Fibroblast of the aortic adventitia (primary cell): ENCODE data around the gene GRIP2. TPM values are rescaled to one million over a fixed set of nuclear protein-coding genes. Genes with fewer than 3 reads are reported as not detected.
A peak's percentile ranks its signal among the peaks of the same experiment; 100 is the strongest.

Experiments used
- DNase-seq: peaks from one replicate; pipeline ENCODE4 v3.0.0-alpha.2; 2010; ENCODE audit warnings: low read depth
- H3K4me3 ChIP-seq: 2 replicates; pipeline ENCODE4 v1.5.1; 2011; ENCODE audit warnings: low read depth, mild to moderate bottlenecking, control low read depth, low read length, moderate library complexity
- total RNA-seq: library from RNA; depleted of rRNA; stranded (reverse); fragments of >200 nt; gene quantifications from 2 replicates; pipeline ENCODE4 v1.2.3, GENCODE V29; 2012; ENCODE audit warnings: low replicate concordance
- TF ChIP-seq, protein P1 (sequence below): IDR thresholded peaks from 2 replicates; pipeline ENCODE4 v1.5.1; 2011; ENCODE audit warnings: mild to moderate bottlenecking, low read length, control low read depth, inconsistent platforms; ENCODE audit not compliant: insufficient read depth

Gene GRIP2
- total RNA-seq, 1 donor, result 0.90 TPM

DNA sequence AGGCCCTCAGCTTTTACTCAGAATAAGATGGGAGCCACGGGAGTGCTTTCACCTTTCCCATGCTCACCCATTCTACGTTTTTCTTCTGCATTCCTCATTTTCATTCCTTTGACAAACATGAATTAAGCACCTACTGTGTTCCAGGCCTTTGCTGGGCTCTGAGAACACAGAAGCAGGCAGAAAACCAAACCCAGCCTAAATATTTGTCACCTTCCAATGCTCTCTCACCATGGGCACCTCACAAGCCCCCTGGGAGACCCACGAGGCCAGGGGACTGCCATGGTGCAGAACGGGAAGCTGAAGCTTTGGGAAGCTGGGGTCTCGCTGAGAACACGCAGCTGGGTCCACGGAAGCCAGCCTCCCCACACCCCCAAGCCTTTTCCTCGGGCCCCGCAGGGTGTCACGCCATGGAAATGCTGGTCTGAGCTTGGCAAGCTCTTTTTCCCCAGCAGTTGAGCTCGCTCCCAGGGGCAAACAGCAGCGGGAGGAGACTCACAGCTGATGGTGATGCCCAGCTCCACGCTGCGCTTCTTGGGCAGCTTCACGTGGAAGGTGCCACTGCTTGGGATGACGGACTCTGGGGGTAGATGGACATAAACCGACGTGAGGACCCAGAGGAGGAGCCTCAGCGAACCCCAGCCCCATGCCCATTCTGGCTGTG lies 27.7 kb downstream of the GRIP2 start:
- TF ChIP-seq, protein P1, sequence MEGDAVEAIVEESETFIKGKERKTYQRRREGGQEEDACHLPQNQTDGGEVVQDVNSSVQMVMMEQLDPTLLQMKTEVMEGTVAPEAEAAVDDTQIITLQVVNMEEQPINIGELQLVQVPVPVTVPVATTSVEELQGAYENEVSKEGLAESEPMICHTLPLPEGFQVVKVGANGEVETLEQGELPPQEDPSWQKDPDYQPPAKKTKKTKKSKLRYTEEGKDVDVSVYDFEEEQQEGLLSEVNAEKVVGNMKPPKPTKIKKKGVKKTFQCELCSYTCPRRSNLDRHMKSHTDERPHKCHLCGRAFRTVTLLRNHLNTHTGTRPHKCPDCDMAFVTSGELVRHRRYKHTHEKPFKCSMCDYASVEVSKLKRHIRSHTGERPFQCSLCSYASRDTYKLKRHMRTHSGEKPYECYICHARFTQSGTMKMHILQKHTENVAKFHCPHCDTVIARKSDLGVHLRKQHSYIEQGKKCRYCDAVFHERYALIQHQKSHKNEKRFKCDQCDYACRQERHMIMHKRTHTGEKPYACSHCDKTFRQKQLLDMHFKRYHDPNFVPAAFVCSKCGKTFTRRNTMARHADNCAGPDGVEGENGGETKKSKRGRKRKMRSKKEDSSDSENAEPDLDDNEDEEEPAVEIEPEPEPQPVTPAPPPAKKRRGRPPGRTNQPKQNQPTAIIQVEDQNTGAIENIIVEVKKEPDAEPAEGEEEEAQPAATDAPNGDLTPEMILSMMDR, result no peak
- H3K4me3 ChIP-seq, result no peak overlapping the region
- DNase-seq, result no peak

DNA sequence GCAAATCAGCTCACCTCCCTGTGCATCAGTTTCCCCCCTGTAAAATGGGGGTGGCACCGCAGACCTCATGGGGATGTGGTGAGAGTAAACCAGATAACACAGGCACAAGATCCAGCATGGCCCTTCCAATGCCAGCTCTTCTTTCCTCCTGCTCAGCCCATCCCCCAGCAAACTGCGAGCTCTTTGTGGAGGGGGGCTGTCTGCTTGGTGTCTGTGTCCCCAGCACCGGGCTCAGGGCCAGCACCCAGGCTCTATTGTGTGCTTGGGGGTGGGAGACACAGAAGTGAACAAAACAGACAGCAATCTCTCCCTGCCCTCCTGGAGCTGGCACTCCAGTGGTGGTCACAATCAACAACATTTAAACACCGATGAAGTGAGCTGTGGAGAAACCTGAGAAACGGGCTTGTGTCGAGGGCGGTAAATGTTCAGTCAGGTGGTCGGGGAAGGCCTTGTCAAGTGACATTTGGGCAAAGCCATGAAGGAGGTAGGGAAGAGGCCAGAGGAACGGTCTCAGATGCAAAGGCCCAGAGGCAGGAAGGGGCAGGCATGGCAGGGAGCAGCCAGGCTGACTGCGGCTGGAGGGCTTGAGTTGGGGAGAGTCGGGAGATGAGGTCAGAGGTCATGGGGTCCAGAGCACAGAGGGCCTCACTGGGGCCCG lies 28.4 kb downstream of the GRIP2 start:
- DNase-seq, result no peak
- TF ChIP-seq, protein P1, result no peak
- H3K4me3 ChIP-seq, result no peak overlapping the region

- no peak for DNase-seq
- no peak overlapping the region for H3K4me3 ChIP-seq
- TF ChIP-seq, protein P1, result no peak
Observed at GRCh38 chr3:14510838-14511622, 29.1 kb downstream of the GRIP2 start.

- no peak overlapping the region for H3K4me3 ChIP-seq
- TF ChIP-seq, protein P1, result no peak
- DNase-seq, result no peak
Observed at GRCh38 chr3:14509796-14510100, 30.4 kb downstream of the GRIP2 start.

DNA sequence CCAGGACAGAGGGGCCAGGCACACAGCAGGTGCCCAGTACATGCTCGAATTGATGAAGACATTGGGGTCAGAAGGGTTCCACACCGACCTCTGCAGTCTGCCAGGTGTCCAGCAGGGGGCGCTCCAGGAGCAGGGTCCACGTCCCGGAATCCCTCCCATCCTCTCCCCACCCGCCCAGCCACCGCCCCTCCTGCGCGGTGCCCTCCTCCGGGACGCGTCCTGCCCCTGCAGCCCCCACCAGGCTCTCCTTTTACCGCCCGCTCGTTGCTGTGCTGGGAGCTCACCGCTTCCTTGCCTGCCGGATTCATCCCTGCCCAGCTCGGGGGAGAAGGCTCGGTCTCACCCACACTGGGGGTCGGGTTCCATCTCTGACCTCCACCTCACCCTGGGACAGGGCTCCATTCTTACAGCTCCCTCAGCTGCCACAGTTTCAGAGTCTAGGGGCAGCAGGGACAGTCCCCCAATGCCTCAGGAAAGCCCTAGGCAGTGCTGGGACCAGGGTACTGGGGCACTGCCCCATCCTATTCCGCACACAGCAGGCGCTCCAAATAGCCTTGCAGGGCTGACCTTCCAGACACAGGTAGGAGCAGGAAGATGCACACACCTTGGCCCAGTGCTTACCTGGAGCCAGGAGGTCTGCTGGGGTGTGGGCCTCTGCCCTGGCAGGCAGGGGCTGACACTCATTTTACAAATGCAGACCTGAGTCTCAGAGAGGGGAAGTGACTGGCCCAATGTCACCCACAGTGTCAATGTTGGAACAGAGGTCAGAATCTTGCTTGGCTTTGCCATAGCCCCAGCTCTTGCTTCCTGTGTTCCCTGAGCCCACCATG lies 31.0 kb downstream of the GRIP2 start:
- DNase-seq, result peak; percentile 42
- no peak overlapping the region for H3K4me3 ChIP-seq
- TF ChIP-seq, protein P1, result peak; percentile 88

DNA sequence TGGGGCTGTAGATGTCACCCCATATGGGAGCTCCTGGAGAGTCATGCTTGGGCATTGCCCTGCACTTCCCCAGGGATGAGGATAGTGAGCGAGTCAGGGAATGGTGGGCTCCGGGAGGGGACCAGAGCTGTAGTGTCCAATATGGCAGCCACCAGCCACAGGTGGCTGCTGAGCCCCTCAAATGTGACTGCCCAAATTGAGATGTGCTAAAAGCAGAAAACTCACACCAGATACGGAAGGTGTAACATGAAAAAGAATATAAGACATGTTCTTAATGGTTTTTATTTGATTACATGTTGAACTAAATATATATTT lies 31.7 kb downstream of the GRIP2 start:
- no peak for DNase-seq
- H3K4me3 ChIP-seq, result no peak overlapping the region
- TF ChIP-seq, protein P1, result no peak
